ENCODE data around the gene FGA.

The FGA gene

GRCh38 chr4:154590329-154591006, at the start of gene FGA:
Gene FGA (minus strand): TSS chr4:154590742. CDS start chr4:154590687, 55 bp downstream.
- TF ChIP-seq USF1 (IDR thresholded peaks at IDR 0.05) = no peak
- no peak for TF ChIP-seq TCF12 (IDR thresholded peaks at IDR 0.05; ENCODE audit: low read depth)
- TF ChIP-seq CEBPB (IDR thresholded peaks at IDR 0.05) = no peak

GRCh38 chr4:154634058-154634457, 43.5 kb upstream of the FGA start:
- TF ChIP-seq TAF1 (IDR thresholded peaks at IDR 0.05; ENCODE audit: low read depth) (no peak), USF1 (IDR thresholded peaks at IDR 0.05) (no peak), TCF12 (IDR thresholded peaks at IDR 0.05; ENCODE audit: low read depth) (no peak), EGR1 (IDR thresholded peaks at IDR 0.05) (no peak), EP300 (IDR thresholded peaks at IDR 0.05; ENCODE audit: borderline replicate concordance) (no peak), CREB1 (IDR thresholded peaks at IDR 0.05; ENCODE audit: low read depth) (no peak), ZBTB7A (IDR thresholded peaks at IDR 0.05; ENCODE audit: low read depth) (no peak), TEAD4 (IDR thresholded peaks at IDR 0.05) (no peak), MAX (IDR thresholded peaks at IDR 0.05) (no peak), CEBPB (IDR thresholded peaks at IDR 0.05) (no peak), RAD21 (IDR thresholded peaks at IDR 0.05; ENCODE audit: low read depth) (no peak), NFIC (IDR thresholded peaks at IDR 0.05) (no peak), YY1 (IDR thresholded peaks at IDR 0.05; ENCODE audit: low read depth) (no peak), FOXM1 (IDR thresholded peaks at IDR 0.05; ENCODE audit: borderline replicate concordance, low read depth) (no peak)
- TF ChIP-seq, protein P1, sequence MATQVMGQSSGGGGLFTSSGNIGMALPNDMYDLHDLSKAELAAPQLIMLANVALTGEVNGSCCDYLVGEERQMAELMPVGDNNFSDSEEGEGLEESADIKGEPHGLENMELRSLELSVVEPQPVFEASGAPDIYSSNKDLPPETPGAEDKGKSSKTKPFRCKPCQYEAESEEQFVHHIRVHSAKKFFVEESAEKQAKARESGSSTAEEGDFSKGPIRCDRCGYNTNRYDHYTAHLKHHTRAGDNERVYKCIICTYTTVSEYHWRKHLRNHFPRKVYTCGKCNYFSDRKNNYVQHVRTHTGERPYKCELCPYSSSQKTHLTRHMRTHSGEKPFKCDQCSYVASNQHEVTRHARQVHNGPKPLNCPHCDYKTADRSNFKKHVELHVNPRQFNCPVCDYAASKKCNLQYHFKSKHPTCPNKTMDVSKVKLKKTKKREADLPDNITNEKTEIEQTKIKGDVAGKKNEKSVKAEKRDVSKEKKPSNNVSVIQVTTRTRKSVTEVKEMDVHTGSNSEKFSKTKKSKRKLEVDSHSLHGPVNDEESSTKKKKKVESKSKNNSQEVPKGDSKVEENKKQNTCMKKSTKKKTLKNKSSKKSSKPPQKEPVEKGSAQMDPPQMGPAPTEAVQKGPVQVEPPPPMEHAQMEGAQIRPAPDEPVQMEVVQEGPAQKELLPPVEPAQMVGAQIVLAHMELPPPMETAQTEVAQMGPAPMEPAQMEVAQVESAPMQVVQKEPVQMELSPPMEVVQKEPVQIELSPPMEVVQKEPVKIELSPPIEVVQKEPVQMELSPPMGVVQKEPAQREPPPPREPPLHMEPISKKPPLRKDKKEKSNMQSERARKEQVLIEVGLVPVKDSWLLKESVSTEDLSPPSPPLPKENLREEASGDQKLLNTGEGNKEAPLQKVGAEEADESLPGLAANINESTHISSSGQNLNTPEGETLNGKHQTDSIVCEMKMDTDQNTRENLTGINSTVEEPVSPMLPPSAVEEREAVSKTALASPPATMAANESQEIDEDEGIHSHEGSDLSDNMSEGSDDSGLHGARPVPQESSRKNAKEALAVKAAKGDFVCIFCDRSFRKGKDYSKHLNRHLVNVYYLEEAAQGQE (IDR thresholded peaks at IDR 0.05; ENCODE audit: low read depth) = no peak

- TF ChIP-seq USF1 (IDR thresholded peaks at IDR 0.05) (no peak), EGR1 (IDR thresholded peaks at IDR 0.05) (no peak), NFIC (IDR thresholded peaks at IDR 0.05) (no peak), ZBTB7A (IDR thresholded peaks at IDR 0.05; ENCODE audit: low read depth) (no peak), TEAD4 (IDR thresholded peaks at IDR 0.05) (no peak)
These were observed 41.3 kb upstream of the FGA start for GRCh38 chr4:154631828-154632227.

DNA sequence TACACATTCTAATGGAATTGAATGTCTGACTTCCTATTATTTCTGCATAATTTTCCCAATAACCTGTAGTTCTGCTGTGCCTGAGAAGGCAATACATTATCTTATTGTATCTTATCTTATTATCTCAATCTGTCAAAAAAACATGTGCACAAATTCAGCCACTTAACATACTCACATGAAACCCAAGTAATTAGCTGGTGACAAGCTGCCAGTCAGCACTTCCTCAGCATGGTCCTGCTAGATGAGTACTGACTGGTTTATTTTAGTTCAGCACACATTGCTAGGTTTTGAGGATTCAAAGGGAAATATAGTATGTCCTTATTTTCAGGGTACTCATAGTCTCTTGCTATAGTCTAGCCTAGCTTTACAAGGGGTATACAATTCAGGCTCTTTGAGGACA, 39.8 kb upstream of the FGA start:
- TF ChIP-seq TEAD4 (IDR thresholded peaks at IDR 0.05) (no peak), FOXM1 (IDR thresholded peaks at IDR 0.05; ENCODE audit: borderline replicate concordance, low read depth) (no peak), EP300 (IDR thresholded peaks at IDR 0.05; ENCODE audit: borderline replicate concordance) (no peak), RAD21 (IDR thresholded peaks at IDR 0.05; ENCODE audit: low read depth) (no peak), EGR1 (IDR thresholded peaks at IDR 0.05) (no peak), MAX (IDR thresholded peaks at IDR 0.05) (no peak), YY1 (IDR thresholded peaks at IDR 0.05; ENCODE audit: low read depth) (no peak), CREB1 (IDR thresholded peaks at IDR 0.05; ENCODE audit: low read depth) (no peak), ZBTB7A (IDR thresholded peaks at IDR 0.05; ENCODE audit: low read depth) (no peak), TAF1 (IDR thresholded peaks at IDR 0.05; ENCODE audit: low read depth) (no peak)
- TF ChIP-seq, protein P1 (IDR thresholded peaks at IDR 0.05; ENCODE audit: low read depth) = no peak

- TF ChIP-seq RAD21 (IDR thresholded peaks at IDR 0.05; ENCODE audit: low read depth) (no peak), NFIC (IDR thresholded peaks at IDR 0.05) (no peak), TEAD4 (IDR thresholded peaks at IDR 0.05) (no peak), CREB1 (IDR thresholded peaks at IDR 0.05; ENCODE audit: low read depth) (no peak), EP300 (IDR thresholded peaks at IDR 0.05; ENCODE audit: borderline replicate concordance) (no peak), USF1 (IDR thresholded peaks at IDR 0.05) (no peak), CEBPB (IDR thresholded peaks at IDR 0.05) (no peak), ZBTB7A (IDR thresholded peaks at IDR 0.05; ENCODE audit: low read depth) (no peak), TAF1 (IDR thresholded peaks at IDR 0.05; ENCODE audit: low read depth) (no peak), FOXM1 (IDR thresholded peaks at IDR 0.05; ENCODE audit: borderline replicate concordance, low read depth) (no peak), YY1 (IDR thresholded peaks at IDR 0.05; ENCODE audit: low read depth) (no peak), MAX (IDR thresholded peaks at IDR 0.05) (no peak), TCF12 (IDR thresholded peaks at IDR 0.05; ENCODE audit: low read depth) (no peak), EGR1 (IDR thresholded peaks at IDR 0.05) (no peak)
- TF ChIP-seq, protein P1 (IDR thresholded peaks at IDR 0.05; ENCODE audit: low read depth) = no peak
These were observed 36.4 kb upstream of the FGA start for GRCh38 chr4:154626793-154627484.
